ENCODE data around the gene RETREG1.
A peak's percentile ranks its signal among the peaks of the same experiment; 100 is the strongest.

The RETREG1 gene

GRCh38 chr5:16492398-16493140 is 124.2 kb downstream of the RETREG1 start:
- DNase-seq: peak; percentile 59
- no peak overlapping the region for H3K27ac ChIP-seq
- H3K27me3 ChIP-seq (ENCODE audit: insufficient read depth, low read depth, severe bottlenecking): no peaks in the 10 kb centered on the region

GRCh38 chr5:16490911-16491310 is 125.9 kb downstream of the RETREG1 start:
- no peak overlapping the region for H3K27ac ChIP-seq
- TF ChIP-seq, protein P1, sequence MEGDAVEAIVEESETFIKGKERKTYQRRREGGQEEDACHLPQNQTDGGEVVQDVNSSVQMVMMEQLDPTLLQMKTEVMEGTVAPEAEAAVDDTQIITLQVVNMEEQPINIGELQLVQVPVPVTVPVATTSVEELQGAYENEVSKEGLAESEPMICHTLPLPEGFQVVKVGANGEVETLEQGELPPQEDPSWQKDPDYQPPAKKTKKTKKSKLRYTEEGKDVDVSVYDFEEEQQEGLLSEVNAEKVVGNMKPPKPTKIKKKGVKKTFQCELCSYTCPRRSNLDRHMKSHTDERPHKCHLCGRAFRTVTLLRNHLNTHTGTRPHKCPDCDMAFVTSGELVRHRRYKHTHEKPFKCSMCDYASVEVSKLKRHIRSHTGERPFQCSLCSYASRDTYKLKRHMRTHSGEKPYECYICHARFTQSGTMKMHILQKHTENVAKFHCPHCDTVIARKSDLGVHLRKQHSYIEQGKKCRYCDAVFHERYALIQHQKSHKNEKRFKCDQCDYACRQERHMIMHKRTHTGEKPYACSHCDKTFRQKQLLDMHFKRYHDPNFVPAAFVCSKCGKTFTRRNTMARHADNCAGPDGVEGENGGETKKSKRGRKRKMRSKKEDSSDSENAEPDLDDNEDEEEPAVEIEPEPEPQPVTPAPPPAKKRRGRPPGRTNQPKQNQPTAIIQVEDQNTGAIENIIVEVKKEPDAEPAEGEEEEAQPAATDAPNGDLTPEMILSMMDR (IDR thresholded peaks at IDR 0.05; ENCODE audit: low read depth, low read length): no peak
- no peak for DNase-seq
- H3K4me3 ChIP-seq (ENCODE audit: low read depth, low read length): no peak overlapping the region
- no peaks in the 10 kb centered on the region for H3K27me3 ChIP-seq (ENCODE audit: insufficient read depth, low read depth, severe bottlenecking)
- peaks cover 8% of the 10 kb centered on the region for H3K9me3 ChIP-seq (ENCODE audit: severe bottlenecking)
- no peaks in the 10 kb centered on the region for H3K36me3 ChIP-seq

More at GRCh38 chr5:16492398-16493140, 124.2 kb downstream of the RETREG1 start:
- Histone ChIP-seq H3K4me3 (ENCODE audit: low read depth, low read length) (no peak overlapping the region), H3K9me3 (ENCODE audit: severe bottlenecking) (peaks cover 8% of the 10 kb centered on the region), H3K36me3 (no peaks in the 10 kb centered on the region)
- TF ChIP-seq, protein P1 (IDR thresholded peaks at IDR 0.05; ENCODE audit: low read depth, low read length): no peak

DNA sequence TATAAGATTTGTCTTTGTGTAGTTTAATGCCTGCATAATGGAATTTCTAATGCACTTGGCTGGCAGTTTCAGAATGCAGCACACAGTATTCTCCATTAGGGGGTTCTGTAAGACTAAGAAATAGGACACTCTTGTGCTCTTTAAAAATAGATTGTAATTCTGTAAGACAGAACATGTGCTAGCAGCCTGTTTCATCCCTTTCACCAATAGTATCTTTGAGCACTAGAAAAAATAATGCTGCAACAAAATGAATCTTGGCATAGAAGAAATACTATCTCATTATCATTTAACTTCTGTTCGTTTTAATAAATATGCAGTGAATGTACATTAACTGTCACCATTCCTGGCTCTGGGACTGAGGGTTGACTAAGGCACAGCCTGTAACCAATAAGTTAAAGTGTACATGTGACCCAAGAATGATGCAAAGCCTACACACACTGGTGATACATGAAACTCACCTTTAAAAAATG is 127.4 kb downstream of the RETREG1 start:
- DNase-seq: no peak
- H3K27me3 ChIP-seq (ENCODE audit: insufficient read depth, low read depth, severe bottlenecking): no peaks in the 10 kb centered on the region
- TF ChIP-seq, protein P1 (IDR thresholded peaks at IDR 0.05; ENCODE audit: low read depth, low read length): peak; percentile 55
- H3K36me3 ChIP-seq: no peaks in the 10 kb centered on the region
- H3K9me3 ChIP-seq (ENCODE audit: severe bottlenecking): no peaks in the 10 kb centered on the region
- H3K4me3 ChIP-seq (ENCODE audit: low read depth, low read length): no peak overlapping the region
- no peak overlapping the region for H3K27ac ChIP-seq

DNA sequence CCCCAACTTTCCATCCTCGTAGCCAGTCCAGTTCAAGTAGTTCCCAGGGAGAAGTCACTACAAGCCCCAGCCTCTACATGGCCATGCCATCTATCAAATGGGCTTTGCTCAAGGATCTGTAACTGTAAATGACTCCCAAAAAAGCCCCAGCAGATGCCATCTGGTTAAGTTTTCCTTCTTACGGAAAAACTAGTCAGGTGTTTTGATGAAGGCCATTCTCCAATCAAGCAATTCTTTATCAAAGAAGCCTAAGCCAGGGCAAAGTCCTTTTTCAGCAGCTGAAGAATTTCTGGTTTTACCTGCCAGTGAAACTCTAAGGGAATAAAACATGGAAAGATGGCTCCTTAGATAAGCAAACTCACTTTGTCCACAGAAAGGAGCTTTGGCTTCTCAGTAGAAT is 129.3 kb downstream of the RETREG1 start:
- Histone ChIP-seq H3K4me3 (ENCODE audit: low read depth, low read length) (no peak overlapping the region), H3K27me3 (ENCODE audit: insufficient read depth, low read depth, severe bottlenecking) (no peaks in the 10 kb centered on the region), H3K9me3 (ENCODE audit: severe bottlenecking) (no peaks in the 10 kb centered on the region), H3K36me3 (no peaks in the 10 kb centered on the region), H3K27ac (no peak overlapping the region)
- TF ChIP-seq, protein P1 (IDR thresholded peaks at IDR 0.05; ENCODE audit: low read depth, low read length): no peak
- DNase-seq: no peak

DNA sequence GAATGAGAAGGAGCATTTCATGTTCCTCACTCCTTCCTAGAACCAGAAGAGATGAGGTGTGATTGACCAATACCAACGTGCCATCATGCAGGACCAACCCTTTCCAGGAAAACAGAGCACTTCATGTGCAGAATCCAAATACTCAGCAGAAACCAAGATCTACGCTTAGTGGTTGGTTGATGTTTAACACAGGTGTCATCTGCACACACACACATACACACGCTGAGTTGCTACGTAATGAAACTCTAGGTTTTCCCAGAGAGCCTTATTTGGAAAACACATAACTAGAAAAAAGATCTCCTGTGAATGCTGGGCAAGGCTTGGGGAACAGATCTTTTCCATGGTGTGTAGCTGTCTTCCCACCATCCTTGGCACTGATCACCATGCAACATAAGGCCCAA is 130.1 kb downstream of the RETREG1 start:
- no peak overlapping the region for H3K27ac ChIP-seq
- DNase-seq: no peak
- H3K36me3 ChIP-seq: no peaks in the 10 kb centered on the region
- H3K4me3 ChIP-seq (ENCODE audit: low read depth, low read length): no peak overlapping the region
- TF ChIP-seq, protein P1 (IDR thresholded peaks at IDR 0.05; ENCODE audit: low read depth, low read length): no peak
- no peaks in the 10 kb centered on the region for H3K27me3 ChIP-seq (ENCODE audit: insufficient read depth, low read depth, severe bottlenecking)
- no peaks in the 10 kb centered on the region for H3K9me3 ChIP-seq (ENCODE audit: severe bottlenecking)

DNA sequence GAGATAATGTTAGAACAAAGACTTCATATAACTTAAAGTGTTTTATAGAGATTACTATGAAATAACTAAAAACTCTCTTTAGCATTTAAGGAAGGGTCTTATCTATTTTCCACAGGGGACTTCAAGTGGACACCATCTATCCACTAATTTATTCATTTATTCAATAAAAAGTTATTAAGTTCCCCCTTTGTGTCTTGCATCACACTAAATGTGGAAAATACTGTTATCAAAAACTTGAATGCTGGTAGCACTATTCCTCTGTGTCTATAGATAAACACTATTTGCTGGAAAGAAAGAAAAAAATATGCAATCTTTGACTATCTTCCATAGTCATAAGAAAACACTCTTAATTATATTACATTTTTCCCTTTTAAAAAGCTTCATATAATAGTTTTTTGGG is 131.1 kb downstream of the RETREG1 start:
- Histone ChIP-seq H3K36me3 (no peaks in the 10 kb centered on the region), H3K27ac (no peak overlapping the region), H3K9me3 (ENCODE audit: severe bottlenecking) (no peaks in the 10 kb centered on the region), H3K27me3 (ENCODE audit: insufficient read depth, low read depth, severe bottlenecking) (no peaks in the 10 kb centered on the region), H3K4me3 (ENCODE audit: low read depth, low read length) (no peak overlapping the region)
- DNase-seq: no peak
- TF ChIP-seq, protein P1 (IDR thresholded peaks at IDR 0.05; ENCODE audit: low read depth, low read length): no peak

All from WERI-Rb-1 (cell line).